GM19395 (cell line): Measurements from ENCODE around the gene AGFG2.
"Not testable (repeated sequence)": the region's sequence is repeated elsewhere in the genome, so short reads cannot be mapped to it uniquely, and the experiment has no call there.

Experiments used
- ATAC-seq: cut with Tn5 transposase; IDR thresholded peaks from one replicate; pipeline ENCODE4 v1.9.1; 2021; ENCODE audit warnings: mild to moderate bottlenecking, moderate library complexity; ENCODE audit not compliant: unreplicated experiment

AGFG2 gene

DNA sequence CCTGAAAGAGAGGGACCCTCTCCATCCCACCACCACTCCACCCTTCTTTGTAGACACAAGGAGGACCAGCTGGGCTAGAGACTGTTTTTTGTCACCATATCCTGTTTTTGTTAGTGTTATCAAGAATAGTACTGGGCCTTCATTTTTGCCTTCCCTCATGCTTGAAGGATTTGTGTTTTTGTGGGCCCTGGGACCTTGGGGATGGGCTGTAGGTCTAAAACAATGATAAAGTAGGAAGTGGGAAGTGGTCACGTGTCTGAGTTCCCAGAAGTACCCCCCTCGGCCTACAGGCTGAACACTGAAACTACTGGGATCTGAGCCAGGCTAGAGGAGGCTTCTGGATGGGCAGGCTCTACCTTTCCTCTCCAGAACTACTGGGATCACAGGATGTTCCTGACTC lies 8.9 kb downstream of the AGFG2 start:
- ATAC-seq: no peak

GRCh38 chr7:100548446-100548845 lies 9.4 kb downstream of the AGFG2 start:
- ATAC-seq: not testable (repeated sequence)

- ATAC-seq: no peak
Measured at GRCh38 chr7:100552532-100552931, 13.5 kb downstream of the AGFG2 start.

DNA sequence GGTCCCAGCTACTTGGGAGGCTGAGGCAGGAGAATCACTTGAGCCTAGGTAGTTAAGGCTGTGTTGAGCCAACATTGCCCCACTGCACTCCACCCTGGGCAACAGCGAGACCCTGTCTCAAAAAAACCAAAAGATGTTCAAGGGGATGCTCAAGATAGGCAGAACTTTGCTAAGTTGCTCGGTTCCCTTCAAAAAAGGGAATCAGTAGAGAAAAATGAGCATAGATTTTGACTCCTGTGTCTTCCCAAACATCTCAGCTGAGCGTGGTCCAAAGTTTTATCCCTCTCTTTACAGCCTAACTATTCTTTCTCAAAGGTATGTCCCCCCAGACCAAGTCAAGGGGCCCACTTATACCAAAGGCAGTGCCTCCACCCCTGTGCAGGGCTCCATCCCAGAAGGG lies 14.0 kb downstream of the AGFG2 start:
- no peak for ATAC-seq

GRCh38 chr7:100555701-100556100 lies 16.7 kb downstream of the AGFG2 start:
- no peak for ATAC-seq

GRCh38 chr7:100556541-100556940 lies 17.5 kb downstream of the AGFG2 start:
- ATAC-seq: no peak

DNA sequence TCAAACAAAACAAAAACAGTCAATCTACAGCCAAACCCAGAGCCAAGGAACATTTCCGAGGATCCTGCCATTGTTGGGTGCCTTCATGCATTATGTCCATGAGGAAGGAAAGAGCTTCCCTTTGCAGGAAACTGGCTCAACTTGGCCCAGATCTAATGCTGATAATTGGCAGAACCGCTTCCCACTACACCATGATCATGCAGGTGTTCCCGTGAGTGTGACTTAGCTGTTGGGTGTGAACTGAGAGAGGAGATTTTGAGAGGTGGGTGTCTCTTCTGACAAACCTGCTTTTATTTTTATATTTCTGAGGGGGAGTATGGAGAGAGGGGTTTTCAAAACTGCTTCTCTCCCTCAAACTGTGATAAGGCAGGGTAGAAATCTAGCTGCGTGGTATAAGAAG lies 20.1 kb downstream of the AGFG2 start:
- peak; percentile 14 for ATAC-seq

DNA sequence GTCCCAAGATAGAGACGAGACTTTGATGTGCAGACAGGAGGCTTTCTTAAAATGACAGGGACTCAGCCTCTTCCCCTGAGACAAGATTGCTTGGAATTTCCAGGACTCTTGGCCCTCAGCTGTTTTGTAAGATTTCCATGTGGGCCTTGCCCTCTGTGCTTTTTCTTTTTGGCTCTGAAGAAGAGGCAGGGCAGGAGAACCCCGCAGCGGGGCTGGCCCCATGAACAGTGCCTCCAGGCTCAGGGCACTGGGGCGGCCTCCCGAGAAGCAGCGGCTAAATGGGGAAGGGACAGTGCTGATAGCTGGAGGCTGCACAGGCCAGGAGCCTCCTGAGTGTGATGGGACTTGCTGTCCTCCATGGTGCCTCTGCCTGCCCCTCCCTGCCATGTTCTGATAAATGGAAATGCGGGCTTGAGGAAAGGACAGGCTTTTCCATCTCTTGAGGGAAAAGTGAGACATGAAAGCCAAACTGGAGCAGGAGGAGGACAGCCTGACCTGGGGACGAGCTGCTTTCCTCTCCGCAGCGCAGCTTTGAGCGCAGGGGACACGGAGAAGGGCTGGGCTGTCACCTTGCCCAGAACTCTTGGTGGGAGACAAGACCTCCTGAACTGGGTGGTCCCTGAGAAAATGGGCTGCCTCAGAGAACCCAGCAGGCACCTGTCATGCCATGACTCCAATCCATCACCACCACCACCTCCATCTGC lies 22.6 kb downstream of the AGFG2 start:
- no peak for ATAC-seq

GRCh38 chr7:100562195-100563099 lies 23.4 kb downstream of the AGFG2 start:
- no peak for ATAC-seq

- no peak for ATAC-seq
Measured at GRCh38 chr7:100563100-100563564, 24.1 kb downstream of the AGFG2 start.

DNA sequence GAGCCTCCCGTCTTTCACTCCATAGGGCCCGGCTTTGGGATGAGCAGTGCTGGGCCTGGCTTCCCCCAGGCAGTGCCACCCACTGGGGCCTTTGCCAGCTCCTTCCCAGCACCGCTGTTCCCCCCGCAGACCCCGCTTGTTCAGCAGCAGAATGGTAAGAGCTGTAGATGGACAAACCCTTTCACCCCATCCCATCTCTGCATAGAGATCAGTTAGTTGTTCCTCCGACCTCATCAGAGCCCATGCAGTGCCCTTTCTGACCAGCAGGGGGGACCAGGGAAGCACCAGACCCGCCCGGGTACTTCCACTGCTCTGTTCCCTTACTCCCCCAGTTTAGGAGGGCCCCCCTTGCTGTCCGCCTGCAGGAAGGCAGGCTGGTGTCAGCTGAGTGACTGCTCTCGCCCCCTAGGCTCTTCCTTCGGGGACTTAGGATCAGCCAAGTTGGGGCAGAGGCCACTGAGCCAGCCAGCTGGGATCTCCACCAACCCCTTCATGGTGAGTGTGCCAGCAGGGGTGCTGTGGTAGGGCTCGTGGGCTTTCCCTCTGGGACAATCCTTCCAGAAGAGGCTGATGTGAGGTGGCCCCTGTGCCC lies 24.9 kb downstream of the AGFG2 start:
- no peak for ATAC-seq

DNA sequence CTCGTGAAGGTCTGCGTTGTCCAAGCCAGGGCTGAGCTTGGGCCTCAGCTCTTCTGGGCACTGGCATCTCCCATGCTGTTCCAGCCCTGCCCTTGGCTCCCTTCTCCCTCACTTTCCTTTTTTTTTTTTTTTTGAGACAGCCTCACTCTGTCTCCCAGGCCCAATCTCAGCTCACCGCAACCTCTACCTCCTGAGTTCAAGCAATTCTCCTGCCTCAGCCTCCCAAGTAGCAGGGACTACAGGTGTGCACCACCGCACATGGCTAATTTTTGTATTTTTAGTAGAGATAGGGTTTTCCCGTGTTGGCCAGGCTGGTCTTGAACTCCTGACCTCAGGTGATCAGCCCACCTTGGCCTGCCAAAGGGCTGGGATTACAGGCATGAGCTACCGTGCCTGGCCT lies 25.4 kb downstream of the AGFG2 start:
- not testable (repeated sequence) for ATAC-seq

GRCh38 chr7:100565133-100565571 lies 26.1 kb downstream of the AGFG2 start:
- no peak for ATAC-seq

DNA sequence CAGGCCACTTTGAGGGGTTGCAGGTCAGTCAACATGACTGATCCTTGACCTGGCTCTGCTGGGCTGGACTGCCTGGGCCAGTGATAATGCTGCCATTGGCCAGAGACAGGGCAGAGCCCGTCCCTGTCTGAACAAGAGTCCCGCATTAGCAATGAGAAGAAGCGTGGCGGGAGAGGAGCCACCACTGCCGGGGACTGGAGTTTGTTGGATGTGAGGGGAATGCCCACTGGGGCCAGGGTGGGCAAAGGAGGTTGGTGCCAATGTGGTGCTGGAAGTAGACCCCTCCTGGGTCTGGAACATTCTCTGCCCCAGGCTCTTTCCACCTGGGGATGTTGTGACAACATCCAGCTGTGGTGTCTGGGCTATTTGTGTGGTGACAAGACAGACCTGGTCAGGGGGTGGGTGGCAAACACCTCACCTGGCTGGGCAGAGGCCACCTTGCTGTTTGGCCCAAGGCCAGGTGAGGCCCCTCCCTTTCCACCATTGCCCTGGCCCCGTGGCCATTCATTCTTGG lies 27.1 kb downstream of the AGFG2 start:
- ATAC-seq: no peak

DNA sequence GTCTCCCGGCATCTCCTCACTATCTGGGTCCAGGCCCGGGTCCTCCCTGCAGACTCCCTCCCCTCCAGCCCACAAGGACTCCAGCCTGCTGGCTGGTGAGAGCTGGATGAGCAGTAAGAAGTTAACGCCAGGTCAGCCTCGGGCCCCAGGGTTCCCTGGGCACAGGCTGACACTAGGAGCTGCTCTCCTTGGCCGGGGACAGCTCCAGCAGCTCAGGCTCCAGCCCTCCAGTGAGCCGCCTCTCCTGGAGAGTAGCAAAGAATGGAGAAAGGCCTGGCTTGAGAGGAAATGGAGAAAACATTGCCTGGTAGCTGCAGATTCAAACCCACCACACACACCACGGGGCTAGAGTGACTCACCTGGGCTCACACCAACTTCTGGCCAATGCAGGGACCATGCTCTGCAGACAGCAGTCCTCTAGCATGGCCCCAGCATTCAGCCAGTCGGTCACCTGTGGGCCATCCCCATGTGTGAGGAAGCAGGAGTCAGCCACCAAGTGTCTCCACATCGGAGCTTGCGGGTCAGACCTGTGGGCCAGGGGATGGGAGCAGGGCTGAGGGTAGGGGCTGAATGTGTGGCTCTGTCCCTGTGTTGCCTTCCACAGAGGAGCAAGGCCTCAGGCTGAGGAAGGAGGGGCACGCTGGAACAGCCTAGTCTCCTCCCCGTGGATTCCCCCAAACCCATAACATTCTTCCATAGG lies 28.2 kb downstream of the AGFG2 start:
- ATAC-seq: no peak

DNA sequence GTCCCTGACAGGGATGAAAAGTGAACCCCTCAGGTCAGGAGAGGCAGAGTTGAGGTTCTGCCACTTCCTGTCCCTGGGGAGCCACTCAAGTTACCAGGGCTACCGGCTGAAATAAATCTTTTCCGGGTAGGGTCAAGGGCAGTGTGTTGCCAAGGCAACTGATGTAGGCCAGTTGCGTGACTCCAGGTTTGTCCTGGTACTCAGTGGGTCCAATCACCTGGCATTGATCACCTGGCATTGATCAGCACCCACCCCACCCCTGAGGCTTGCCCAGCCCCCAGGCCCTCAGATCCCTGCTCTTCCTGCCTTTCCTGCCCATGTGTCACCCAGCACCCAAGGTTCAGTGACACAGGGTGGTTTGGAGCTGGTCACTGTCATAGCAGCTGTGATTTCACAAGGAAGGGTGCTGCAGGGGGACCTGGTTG lies 28.8 kb downstream of the AGFG2 start:
- ATAC-seq: no peak

GRCh38 chr7:100568176-100568895 lies 29.3 kb downstream of the AGFG2 start:
- ATAC-seq: no peak

DNA sequence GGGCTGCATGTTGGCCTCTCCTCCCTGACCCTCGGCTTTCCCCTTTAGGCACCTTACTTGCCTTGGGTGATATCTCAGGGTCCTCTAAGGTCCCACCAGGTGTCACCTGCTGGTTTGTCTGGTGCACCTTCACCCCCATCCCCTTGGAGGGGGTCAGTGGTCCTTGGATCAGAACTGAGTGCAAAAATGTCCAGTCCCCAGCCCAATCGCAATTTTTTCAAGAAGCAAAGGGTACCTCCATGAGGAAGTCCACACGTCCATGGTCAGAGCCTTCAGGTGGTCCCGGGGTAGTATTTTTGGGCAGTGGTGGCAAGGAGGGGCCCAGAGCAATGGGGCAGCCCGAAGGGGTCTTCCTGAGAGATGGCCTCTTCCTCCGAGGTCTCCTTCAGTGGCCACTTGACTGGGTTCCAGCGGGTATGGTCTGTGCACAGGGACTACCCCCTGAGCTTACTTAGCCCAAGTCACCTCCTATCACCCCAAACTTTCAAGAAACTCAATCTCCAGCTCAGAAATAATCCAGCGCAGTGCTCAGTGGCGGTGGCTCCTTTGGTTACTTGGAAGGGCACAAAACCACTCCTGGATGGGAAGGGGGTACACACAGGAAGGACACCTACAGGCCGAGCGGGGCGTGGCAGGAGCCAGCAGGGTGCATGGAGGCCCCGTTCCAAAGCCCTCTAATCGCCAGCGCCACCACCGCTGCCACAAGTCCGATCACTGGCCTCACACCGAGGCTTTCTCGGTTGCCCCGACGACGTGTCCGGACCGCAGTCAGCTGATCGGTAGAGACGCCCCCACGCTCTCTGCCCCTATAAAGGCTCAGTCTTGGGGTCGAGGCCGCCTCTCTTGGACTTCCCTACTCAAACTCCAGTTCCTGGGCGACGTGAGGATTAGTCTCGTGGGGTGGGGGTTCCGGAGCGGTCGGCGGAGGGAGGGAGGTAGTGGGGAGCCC lies 30.2 kb downstream of the AGFG2 start:
- no peak for ATAC-seq
